Cerebellar cortex (tissue), 1 donor: Measurements from ENCODE around the gene ZNF280B.
A peak's percentile ranks its signal among the peaks of the same experiment; 100 is the strongest.
"Not testable (repeated sequence)": the region's sequence is repeated elsewhere in the genome, so short reads cannot be mapped to it uniquely, and the experiment has no call there.

Source experiments
- DNase-seq: peaks from one replicate; pipeline ENCODE4 v3.0.0-alpha.2; 2015; ENCODE audit warnings: low spot score

The ZNF280B gene

DNA sequence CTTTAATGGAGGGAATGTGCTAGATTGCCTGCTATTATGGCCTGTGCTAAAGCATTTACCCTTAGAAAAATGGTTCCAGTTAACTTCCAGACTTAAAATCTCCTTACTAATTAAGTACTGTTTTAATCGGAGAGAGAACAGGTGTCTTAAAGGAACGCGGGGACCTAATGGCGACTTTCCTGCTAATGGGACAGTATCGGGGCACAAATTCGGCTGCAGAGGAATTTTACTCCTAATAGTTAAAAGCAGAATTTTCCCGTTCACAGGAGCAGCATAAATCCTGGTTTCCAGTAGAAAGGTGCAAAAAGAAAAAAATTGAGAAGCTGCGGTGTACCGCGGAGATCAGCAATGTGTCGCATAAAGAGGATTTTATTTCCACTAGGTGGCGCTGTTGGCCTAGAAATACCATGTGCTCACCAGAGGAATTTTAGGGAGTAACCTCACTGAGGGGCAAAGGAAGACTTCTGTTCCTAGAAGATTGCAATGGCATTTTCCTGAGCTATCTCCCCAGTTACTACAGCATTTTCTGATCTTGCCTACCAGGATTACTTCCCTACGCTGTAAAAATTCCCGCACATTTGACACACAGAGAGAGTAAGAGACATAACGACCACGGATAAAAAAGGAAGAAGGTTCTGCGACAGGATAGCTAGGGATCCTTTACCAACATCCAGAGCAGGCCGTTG lies 44.5 kb downstream of the ZNF280B start:
- DNase-seq: peak; percentile 77

DNA sequence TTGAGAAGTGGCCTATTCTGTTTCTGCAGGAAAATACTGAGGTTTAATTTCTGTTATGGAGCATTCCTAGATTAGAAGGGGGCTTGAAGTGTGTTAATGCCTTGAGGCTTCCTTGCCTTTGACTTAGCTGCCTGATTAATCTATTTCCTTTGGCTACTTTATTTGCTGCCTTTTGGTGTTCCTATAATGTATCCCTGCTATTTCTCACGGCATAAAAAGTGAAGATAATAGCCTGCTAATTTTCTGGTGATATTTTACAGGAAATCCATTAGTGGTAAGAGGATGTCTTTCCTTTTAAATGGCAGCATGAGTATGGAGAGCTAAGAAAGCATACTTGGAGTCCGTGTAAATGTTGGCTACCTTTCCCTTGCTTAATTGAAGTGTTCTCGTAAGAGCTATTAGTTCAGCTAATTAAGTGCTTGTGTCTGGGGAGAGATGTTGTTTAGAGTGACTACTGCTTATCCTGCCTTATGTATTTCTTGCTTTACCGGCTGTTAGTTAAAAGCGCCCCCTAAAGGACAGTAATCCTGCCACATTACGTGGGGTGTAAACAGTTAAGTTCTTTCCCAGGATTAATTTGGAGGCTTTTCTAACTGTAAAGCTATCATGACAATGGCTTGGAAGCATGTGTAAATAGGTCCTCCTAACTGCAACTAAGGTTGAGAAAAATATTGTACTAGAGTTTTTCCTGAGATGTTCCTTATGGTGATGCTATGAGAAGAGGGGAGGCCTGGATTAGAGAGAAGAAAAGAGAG lies 45.6 kb downstream of the ZNF280B start:
- peak; percentile 3 for DNase-seq

DNA sequence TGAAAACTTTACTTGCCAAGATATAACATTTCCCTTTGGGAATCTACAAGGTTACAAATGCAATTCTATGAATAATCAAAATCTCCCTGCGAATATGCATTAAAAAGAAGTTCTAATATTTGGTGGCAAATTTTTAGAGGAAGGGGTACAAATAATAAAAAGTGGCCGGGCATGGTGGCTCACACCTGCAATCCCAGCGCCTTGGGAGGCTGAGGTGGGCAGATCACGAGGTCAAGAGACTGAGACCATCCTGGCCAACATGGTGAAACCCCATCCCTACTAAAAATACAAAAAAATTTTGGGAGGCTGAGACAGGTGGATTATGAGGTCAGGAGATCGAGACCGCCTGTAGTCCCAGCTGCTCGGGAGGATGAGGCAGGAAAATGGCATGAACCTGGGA lies 47.0 kb downstream of the ZNF280B start:
- DNase-seq: no peak

DNA sequence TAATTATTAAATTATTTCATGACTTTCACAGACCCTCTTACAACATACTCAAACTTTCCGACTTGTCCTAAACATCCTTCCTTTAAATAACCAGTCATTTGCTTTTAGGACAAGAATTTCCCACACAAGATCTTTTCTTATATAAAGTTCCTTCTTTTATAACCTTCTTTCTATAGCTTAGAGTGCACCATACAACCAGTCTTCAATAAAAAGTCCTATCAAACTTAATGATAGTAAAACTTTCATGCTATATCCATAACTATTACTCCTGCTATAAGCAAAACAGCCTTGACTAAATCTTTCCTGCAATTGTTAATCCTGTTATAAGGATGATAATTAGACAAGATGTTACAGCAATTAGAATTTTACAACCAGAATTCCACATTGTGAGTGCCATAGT lies 47.4 kb downstream of the ZNF280B start:
- DNase-seq: no peak

DNA sequence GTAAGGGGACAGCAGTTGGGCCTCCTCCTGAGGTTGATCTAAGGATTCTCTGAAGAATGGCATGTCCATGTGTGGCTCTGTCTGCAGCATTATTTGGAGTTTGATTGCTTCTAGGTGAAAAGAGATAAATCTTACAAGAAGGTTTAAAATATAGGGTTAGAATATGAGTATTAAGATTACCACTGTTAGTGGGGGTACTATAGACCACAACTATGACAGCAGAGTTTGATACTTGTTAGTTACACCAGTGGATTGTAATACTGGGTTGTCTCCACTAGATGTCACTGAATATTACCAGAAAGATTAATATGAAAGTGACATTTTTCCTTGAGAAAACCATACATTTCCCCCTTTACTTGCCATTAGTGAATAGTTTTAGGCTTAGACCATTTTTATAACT lies 47.9 kb downstream of the ZNF280B start:
- no peak for DNase-seq

DNA sequence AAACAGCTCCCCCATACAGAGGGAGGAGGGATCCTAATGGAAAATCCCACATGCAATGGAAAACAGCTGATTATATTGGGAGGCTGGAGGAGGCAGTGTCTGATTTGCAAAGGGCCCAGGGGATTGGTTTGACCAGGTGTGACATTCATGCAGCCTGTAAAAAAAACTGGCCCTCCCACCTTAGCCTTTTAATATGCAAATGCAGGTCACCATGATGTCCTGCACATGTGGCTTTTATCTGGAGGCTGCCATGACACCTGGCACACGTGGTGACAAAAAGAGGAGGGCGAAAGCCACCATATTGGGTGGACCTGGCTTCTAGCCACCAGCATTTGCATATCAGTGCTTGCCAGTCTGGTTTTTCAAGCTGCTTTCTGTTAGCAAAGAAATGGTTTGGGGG lies 48.5 kb downstream of the ZNF280B start:
- DNase-seq: no peak

DNA sequence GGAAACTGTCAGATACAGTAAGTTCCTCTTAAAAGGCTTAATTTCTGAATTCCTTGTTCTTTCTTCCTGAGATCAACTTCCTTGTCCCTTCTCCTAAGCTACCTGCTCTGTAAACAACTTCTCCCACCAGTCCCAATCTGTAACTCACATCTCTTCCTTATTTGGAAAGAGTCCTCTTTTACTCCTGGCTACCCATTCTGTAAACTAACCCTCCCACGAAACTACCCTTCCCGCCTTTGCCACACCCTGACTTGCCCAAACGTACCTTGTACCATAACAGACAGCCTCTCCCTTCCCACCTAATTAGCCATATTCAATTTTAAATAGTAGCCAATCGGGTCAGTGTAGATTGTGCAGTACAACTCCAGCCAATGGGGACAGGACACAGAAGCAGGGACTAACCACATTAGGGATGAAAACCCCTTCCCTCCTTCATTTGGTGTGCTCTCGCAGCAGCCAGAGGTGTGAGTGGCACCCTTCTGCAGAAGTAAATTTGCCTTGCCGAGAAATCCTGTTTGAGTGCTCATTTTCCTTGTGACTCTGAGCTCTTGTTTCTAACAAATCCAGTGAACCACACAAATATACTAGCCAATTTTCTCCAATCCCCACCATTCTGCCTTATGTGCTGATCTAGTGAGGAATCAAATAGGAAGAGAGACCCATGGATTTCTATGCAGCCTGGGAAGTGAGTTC lies 49.5 kb downstream of the ZNF280B start:
- DNase-seq: no peak

DNA sequence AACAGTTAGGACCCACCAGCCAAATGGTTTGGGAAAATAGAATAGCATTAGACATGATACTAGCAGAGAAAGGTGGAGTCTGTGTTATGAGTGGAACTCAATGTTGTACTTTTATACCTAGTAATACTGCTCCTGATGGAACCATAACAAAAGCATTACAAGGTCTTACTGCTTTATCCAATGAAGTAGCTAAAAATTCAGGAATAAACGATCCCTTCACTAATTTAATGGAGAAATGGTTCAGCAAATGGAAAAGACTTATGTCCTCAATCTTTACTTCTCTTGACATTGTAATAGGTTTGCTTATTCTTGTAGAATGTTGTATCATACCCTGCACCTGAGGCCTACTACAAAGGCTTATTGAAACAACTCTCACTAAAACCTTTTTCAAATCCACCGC lies 50.2 kb downstream of the ZNF280B start:
- no peak for DNase-seq

DNA sequence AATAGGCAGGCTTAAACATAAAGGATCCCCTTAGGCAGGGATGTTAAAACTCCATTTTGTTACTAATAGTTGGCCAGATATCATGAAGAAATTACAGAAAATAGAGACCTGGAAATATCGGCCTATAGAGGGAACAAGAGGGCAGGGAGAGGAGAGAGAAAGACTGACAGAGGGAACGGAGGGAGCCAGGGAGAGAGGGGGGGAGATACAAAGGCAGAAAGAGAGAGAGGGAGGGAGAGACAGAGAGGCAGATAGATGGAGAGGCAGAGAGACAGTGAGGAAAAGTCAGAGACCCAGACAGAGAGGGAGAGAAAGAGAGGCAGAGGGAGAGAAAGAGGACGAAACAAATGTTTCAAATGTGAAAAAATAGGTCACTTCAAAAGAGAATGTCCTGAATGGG lies 53.5 kb downstream of the ZNF280B start:
- no peak for DNase-seq

DNA sequence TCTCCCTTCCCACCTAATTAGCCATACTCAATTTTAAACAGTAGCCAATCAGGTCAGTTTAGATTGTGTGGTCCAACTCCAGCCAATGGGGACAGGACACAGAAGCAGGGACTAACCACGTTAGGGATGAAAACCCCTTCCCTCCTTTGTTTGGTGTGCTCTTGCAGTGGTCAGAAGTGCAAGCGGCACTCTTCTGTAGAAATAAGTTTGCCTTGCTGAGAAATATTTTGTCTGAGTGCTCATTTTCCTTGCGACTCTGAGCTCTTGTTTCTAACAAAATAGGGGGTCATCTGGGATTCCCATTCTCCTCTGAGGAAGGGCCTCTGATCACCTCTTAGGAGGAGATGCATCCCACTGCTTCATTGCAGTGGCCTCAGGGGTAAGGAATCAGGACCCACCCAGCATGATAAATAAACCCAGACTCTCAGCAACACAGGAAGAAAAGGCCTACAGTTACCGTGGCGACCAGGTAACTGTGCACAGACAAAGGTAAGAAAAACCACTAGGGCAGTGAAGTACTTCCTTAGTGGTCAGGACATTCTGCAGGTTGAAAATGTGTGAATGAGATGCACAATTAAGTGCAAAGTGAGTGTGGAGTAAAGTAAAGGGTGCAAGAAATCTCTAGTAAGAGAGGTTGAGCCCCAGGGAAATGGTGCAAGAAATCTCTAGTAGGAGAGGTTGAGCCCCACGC lies 55.4 kb downstream of the ZNF280B start:
- no peak for DNase-seq

DNA sequence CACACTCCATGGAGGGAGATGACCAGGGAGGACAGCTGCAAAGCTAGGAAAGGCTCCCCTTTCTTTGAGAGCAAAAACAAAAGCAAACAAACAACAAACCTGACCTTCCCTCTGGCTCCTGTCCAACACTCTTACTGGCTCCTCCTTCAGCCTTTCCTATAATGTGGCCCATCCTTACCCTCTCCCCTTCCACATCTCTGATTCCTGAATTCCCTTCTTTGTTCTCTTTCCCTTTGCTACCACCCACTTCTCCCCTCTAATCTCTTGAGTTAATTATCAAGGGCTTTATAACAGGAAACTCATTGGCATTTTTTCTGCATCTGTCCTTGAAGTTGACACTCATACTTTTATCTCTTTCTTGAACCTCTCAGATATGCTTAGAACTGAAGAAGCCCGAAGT lies 56.3 kb downstream of the ZNF280B start:
- no peak for DNase-seq

DNA sequence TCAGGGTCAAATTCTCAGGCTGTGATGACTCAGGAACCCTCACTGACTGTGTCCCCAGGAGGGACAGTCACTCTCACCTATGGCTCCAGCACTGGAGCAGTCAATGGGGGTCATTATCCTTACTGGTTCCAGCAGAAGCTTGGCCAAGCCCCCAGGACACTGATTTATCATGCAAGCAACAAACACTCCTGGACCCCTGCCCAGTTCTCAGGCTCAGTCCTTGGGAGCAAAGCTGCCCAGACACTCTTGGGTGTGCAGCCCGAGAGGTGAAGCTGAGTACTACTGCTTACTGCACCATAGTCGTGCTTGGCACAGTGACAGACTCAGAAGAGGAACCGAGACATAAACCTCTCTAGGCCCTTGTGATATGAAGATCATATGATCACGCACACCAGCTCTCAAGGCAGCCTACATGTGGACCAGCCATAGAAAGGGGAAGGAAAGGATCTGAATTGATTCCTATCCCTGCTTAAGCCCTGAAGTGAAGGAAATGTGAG lies 58.2 kb downstream of the ZNF280B start:
- DNase-seq: no peak

DNA sequence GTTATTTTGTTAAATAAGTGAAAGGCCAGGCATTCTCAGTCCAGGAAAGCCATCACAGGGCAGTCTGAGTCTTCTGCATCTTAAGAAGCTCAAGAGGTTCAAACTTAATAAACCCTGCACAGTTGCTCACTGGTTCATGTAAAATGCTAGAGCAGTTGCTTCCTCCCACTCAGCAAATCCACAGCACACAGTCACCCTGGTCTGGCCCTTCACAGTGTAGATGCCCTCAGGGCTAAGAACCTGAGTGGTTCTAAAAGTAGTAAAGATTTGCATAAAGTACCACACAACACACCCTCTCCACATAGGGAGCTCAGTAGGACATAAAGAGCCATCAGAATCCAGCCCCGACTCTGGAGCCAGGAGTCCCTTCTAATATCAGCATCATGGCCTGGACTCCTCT lies 58.7 kb downstream of the ZNF280B start:
- DNase-seq: no peak

DNA sequence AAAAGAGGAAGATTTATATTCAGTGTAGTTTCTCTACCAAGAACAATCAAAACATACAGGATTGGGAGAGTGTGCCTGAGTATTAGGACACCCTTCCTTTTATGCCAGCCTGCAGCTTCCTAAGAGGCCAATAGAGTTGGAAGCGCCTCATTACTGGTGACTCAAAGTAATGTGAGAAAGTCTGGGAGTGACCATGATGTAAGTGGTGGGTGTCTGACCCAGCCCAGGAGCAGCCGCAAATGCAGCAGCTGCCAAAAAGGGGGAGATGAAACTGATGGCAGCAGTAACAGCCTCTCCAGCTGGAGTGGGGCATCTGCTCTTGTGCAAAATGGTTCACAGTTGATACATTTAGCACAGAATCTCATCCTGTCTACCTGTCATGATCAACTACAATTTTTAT lies 62.0 kb downstream of the ZNF280B start:
- DNase-seq: no peak

DNA sequence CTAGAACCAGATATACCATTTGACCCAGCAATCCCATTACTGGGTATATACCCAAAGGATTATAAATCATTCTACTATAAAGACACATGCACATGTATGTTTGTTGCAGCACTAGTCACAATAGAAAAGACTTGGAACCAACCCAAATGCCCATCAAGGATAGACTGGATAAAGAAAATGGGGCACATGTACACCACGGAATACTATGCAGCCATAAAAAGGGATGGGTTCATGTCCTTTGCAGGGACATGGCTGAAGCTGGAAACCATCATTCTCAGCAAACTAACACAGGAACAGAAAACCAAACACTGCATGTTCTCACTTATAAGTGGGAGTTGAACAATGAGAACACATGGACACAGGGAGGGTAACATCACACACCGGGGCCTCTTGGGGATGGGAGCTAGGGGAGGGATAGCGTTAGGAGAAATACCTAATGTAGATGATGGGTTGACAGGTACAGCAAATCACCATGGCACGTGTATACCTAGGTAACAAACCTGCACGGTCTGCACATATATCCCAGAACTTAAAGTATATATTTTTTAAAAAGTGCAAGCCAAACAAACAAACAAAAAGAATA lies 64.4 kb downstream of the ZNF280B start:
- not testable (repeated sequence) for DNase-seq

DNA sequence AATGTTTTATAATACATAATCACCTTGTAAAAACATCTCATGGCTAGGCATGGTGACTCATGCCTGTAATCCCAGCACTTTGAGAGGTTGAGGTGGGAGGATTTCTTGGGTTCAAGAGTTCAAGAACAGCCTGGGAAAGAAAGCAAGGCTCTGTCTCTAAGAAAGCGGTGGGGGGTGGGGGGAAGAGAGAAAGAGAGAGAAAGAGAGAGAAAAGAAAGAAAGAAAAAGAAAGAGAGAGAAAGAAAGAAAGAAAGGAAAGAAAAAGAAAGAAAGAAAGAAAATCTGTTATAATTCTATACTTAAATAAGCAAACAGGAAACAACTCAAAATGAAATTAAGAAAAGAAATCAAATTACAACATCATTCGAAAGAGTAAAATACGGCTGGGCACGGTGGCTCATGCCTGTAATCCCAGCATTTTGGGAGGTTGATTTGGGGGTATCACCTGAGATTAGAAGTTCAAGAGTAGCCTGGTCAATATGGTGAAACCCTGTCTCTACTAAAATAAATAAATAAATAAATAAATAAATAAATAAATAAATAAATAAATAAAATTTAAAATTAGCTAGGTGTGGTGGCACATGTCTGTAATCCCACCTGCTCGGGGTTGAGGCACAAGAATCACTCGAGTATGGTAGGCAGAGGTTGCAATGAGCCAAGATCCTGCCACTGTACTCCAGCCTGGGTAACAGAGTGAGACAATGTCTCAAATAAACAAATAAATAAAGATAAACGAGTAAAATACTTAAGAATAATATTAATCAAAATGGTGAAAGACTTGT lies 65.4 kb downstream of the ZNF280B start:
- DNase-seq: no peak

DNA sequence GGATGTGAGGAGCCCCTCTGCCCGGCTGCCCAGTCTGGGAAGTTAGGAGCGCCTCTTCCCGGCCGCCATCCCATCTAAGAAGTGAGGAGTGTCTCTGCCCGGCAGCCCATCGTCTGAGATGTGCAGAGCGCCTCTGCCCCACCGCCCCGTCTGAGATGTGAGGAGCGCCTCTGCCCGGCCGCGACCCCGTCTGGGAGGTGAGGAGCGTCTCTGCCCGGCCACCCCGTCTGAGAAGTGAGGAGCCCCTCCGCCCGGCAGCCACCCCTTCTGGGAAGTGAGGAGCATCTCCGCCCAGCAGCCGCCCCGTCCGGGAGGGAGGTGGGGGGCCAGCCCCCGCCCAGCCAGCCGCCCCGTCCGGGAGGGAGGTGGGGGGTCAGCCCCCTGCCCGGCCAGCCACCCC lies 66.9 kb downstream of the ZNF280B start:
- not testable (repeated sequence) for DNase-seq

DNA sequence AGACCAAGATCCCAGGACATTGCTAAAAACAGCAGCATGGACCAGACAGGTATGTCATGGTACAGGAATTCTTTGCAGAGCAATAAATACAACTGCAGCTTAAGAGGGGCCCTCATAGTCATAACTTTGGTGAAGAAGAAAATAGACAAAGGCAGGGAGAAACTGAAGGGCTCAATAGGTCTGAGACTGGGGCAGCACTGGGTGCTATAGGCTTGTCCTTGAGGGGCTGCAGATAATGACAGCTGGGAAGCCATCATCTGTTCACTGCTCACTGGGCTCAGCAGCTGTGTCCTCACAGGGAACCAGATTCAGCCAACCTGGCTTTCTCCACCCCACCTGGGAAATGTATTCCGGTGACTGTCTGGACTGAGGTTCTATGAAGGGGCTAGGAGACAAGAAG lies 68.4 kb downstream of the ZNF280B start:
- DNase-seq: no peak
